ENCODE data around the gene CHRNA10. TPM values are rescaled to one million over a fixed set of nuclear protein-coding genes. Genes with fewer than 3 reads are reported as not detected.

Gene CHRNA10
- total RNA-seq, 1 experiment from 2014 or later: 6.8 TPM

DNA sequence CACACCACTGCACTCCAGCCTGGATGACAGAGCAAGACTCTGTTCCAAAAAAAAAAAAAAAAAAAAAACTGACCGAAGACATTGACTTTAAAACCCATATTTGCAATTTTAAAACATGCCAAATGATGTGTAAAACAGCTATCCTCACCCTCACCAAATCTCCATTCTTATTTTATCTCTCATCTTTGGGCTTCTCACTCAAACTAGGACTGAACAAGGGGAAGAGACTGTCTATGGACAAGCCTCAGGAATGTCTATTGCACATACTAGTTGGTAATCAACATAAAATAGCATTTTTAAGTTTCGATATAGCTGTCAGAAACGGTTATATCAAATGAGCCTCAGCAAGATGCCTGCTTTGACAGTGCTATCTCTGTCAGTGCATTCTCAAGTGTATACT is 7.9 kb upstream of the CHRNA10 start:
- no TSS peak for BruUV-seq (replicated peaks)
- no peak for TF ChIP-seq TCF7L2 (IDR thresholded peaks at IDR 0.05; ENCODE audit: low read depth, low read length)
- TF ChIP-seq SIN3A (IDR thresholded peaks at IDR 0.05; ENCODE audit: borderline replicate concordance, insufficient read depth, low read depth, low read length): no peak
- TF ChIP-seq, protein P1, sequence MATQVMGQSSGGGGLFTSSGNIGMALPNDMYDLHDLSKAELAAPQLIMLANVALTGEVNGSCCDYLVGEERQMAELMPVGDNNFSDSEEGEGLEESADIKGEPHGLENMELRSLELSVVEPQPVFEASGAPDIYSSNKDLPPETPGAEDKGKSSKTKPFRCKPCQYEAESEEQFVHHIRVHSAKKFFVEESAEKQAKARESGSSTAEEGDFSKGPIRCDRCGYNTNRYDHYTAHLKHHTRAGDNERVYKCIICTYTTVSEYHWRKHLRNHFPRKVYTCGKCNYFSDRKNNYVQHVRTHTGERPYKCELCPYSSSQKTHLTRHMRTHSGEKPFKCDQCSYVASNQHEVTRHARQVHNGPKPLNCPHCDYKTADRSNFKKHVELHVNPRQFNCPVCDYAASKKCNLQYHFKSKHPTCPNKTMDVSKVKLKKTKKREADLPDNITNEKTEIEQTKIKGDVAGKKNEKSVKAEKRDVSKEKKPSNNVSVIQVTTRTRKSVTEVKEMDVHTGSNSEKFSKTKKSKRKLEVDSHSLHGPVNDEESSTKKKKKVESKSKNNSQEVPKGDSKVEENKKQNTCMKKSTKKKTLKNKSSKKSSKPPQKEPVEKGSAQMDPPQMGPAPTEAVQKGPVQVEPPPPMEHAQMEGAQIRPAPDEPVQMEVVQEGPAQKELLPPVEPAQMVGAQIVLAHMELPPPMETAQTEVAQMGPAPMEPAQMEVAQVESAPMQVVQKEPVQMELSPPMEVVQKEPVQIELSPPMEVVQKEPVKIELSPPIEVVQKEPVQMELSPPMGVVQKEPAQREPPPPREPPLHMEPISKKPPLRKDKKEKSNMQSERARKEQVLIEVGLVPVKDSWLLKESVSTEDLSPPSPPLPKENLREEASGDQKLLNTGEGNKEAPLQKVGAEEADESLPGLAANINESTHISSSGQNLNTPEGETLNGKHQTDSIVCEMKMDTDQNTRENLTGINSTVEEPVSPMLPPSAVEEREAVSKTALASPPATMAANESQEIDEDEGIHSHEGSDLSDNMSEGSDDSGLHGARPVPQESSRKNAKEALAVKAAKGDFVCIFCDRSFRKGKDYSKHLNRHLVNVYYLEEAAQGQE (IDR thresholded peaks at IDR 0.05; ENCODE audit: insufficient read depth in 1 of 2, low read depth in 2 of 2, low read length in 1 of 2): no peak
- TF ChIP-seq, protein P2, sequence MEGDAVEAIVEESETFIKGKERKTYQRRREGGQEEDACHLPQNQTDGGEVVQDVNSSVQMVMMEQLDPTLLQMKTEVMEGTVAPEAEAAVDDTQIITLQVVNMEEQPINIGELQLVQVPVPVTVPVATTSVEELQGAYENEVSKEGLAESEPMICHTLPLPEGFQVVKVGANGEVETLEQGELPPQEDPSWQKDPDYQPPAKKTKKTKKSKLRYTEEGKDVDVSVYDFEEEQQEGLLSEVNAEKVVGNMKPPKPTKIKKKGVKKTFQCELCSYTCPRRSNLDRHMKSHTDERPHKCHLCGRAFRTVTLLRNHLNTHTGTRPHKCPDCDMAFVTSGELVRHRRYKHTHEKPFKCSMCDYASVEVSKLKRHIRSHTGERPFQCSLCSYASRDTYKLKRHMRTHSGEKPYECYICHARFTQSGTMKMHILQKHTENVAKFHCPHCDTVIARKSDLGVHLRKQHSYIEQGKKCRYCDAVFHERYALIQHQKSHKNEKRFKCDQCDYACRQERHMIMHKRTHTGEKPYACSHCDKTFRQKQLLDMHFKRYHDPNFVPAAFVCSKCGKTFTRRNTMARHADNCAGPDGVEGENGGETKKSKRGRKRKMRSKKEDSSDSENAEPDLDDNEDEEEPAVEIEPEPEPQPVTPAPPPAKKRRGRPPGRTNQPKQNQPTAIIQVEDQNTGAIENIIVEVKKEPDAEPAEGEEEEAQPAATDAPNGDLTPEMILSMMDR (IDR thresholded peaks at IDR 0.05): no peak
- TF ChIP-seq POLR2AphosphoS5 (IDR thresholded peaks at IDR 0.05; ENCODE audit: low read depth, low read length): no peak

DNA sequence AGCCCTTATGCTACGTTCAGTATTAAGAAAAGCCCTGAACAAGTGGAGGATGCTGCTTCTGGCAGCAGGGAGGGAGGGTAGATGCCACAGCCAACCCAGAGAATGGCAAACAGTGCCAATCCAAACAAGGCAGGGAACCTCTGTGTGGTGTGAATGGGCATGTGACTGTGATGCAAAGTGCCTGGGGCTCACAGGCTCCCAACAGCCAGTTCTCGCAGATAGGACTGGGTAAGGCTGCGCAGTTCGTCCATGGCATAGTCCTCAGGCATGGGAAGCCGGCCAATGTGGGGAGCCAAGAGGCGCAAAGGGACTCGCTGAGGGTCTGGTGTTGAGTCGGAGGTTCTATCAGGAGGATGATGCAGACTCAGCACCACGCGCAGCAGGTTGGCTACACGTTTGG is 4.8 kb upstream of the CHRNA10 start:
- Histone ChIP-seq H3K4me1 (ENCODE audit: control insufficient read depth, insufficient read depth, low read length) (no peaks in the 10 kb centered on the region), H3K27ac (ENCODE audit: low read length) (no peak overlapping the region), H3K4me3 (ENCODE audit: low read depth in 2 of 2, low read length in 2 of 2) (no peak overlapping the region), H3K27me3 (ENCODE audit: control insufficient read depth, insufficient read depth, low read length) (no peaks in the 10 kb centered on the region), H3K9me3 (ENCODE audit: control insufficient read depth, insufficient read depth, low read depth, low read length) (no peaks in the 10 kb centered on the region), H3K36me3 (ENCODE audit: control insufficient read depth, insufficient read depth, low read length) (peaks cover 61% of the 10 kb centered on the region)
- peak; percentile 20; the same call in 1 of the 2 replicates for ATAC-seq
- TF ChIP-seq TCF7L2 (IDR thresholded peaks at IDR 0.05; ENCODE audit: low read depth, low read length) (no peak), POLR2AphosphoS5 (IDR thresholded peaks at IDR 0.05; ENCODE audit: low read depth, low read length) (no peak), SIN3A (IDR thresholded peaks at IDR 0.05; ENCODE audit: borderline replicate concordance, insufficient read depth, low read depth, low read length) (no peak)
- TF ChIP-seq, protein P1 (IDR thresholded peaks at IDR 0.05; ENCODE audit: insufficient read depth in 1 of 2, low read depth in 2 of 2, low read length in 1 of 2): no peak
- TF ChIP-seq, protein P2 (IDR thresholded peaks at IDR 0.05): no peak
- POLR2A ChIA-PET: no interaction called here
- intact Hi-C loops (cut with micrococcal nuclease; ENCODE audit: unreplicated experiment) (no loop called here), in situ Hi-C loops (cut with HindIII; ENCODE audit: low pct_unique_long_range_greater_than_20kb, low sequenced_read_pairs) (no loop called here)
- BruUV-seq (replicated peaks): no TSS peak
- DNase-seq (ENCODE audit: low read depth, low spot score): no peak
- CTCF ChIA-PET: no interaction called here

More for the DNA sequence above, 7.9 kb upstream of the CHRNA10 start:
- in situ Hi-C loops (cut with HindIII; ENCODE audit: low pct_unique_long_range_greater_than_20kb, low sequenced_read_pairs): no loop called here
- ATAC-seq: no peak
- no peak overlapping the region for H3K4me3 ChIP-seq (ENCODE audit: low read depth in 2 of 2, low read length in 2 of 2)
- no peaks in the 10 kb centered on the region for H3K9me3 ChIP-seq (ENCODE audit: control insufficient read depth, insufficient read depth, low read depth, low read length)
- no peak overlapping the region for H3K27ac ChIP-seq (ENCODE audit: low read length)
- H3K4me1 ChIP-seq (ENCODE audit: control insufficient read depth, insufficient read depth, low read length): no peaks in the 10 kb centered on the region
- CTCF ChIA-PET: no interaction called here
- intact Hi-C loops (cut with micrococcal nuclease; ENCODE audit: unreplicated experiment): no loop called here
- no peak for DNase-seq (ENCODE audit: low read depth, low spot score)
- POLR2A ChIA-PET: interaction anchor here (0.6 kb wide), 1 partner anchor 15 kb away, joined by 5 read pairs; no protein-coding TSS in a partner anchor
- H3K27me3 ChIP-seq (ENCODE audit: control insufficient read depth, insufficient read depth, low read length): no peaks in the 10 kb centered on the region
- peaks cover 75% of the 10 kb centered on the region for H3K36me3 ChIP-seq (ENCODE audit: control insufficient read depth, insufficient read depth, low read length)

All from Panc1 (cell line).